Fibroblast of peridontal ligament (primary cell): Measurements from ENCODE around the gene RETREG2.

ENCODE experiments used
- DNase-seq: peaks from one replicate; pipeline ENCODE4 v3.0.0-alpha.2; 2010; ENCODE audit errors: extremely low read depth

Gene RETREG2

DNA sequence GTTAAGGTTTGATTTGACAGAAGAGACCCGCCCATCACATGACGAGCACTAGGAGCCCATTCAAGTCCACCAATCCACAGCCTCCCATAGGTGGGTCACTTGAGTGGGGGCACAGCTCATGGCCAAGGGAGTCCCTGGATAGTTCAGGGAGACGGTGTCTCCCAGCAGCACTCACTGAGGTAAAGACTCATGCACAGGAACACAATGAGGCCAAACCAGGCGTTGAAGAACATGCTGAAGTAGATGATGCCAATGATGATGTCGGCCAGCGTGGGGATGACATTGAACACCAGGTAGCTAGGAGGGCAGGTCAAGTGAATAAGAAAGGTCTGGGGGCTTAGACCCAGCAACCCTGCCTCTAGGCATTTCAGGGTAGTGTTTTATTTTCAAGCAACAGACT is 36.7 kb downstream of the RETREG2 start:
- no peak for DNase-seq

DNA sequence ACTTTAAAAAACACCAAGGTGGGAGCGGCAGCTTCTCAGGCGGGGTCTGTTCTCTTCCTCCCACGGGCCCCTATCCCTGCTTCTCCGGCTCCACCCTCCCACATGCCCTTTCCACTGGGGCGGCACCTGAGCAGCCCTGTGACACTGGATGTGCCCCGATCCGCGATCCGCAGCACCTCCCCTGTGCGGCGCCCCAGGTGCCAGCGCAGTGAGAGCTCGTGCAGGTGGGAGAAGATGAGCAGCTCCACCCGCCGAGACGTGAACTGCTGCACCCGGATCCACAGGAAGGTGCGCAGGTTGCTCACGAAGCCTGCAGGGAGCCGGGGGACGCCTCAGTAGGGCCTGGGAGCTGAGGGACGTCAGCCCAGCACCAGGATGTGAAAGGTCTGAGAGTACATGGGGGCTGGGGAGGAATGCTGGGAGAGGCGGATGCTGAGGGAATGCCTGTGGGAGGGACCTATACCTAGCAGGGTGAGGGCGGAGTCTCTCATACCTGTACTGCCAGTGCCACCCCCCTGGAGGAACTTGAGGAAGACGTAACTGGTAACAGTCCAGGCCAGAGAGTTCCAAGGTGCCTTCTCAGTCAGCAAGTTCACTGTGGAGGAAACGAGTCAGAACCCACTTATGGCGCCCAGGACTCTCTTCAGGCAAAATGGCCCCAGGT is 37.9 kb downstream of the RETREG2 start:
- no peak for DNase-seq

DNA sequence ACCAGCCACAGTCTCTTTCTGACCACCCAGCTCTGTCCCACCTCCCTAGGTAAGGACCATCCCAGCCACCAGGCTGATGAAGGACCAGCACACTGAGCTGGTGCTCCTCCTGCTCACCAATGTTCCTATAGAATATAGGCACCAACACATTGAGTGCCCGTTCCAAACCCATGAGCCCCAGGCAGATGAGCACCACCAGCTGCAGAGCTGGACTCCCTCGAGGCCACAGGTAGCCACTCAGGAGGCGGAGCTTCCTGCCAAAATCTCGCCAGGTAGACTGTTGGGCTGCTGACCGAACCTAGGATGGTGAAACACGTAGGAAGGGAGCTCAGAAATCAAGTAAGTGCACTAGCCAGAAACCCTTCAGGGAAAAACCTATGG is 38.5 kb downstream of the RETREG2 start:
- DNase-seq, result no peak

DNA sequence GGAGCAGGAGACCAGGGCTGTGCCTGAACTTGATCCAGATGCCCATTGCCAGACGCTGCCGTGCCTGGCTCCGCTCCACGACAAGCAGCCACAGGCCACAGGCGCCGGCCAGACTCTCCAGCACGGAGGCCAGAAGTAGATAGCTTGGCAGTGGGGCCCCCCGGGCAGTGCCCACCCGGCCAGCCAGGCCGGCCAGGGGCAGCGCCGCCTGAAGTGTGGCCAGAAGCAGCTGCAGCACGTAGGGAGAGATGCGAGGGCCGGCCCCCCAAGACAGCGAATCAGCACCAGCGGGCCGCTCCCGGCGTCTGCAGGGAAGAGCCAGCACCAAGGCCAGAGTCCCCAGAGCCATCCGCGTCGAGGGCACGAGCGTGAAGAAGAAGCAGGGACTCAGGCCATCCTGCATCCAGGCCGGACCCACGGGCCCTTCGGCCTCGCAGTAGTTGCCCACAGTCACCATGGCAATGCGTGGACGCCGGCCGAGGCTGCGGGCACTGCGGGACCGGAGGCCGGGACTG is 40.2 kb downstream of the RETREG2 start:
- no peak for DNase-seq

DNA sequence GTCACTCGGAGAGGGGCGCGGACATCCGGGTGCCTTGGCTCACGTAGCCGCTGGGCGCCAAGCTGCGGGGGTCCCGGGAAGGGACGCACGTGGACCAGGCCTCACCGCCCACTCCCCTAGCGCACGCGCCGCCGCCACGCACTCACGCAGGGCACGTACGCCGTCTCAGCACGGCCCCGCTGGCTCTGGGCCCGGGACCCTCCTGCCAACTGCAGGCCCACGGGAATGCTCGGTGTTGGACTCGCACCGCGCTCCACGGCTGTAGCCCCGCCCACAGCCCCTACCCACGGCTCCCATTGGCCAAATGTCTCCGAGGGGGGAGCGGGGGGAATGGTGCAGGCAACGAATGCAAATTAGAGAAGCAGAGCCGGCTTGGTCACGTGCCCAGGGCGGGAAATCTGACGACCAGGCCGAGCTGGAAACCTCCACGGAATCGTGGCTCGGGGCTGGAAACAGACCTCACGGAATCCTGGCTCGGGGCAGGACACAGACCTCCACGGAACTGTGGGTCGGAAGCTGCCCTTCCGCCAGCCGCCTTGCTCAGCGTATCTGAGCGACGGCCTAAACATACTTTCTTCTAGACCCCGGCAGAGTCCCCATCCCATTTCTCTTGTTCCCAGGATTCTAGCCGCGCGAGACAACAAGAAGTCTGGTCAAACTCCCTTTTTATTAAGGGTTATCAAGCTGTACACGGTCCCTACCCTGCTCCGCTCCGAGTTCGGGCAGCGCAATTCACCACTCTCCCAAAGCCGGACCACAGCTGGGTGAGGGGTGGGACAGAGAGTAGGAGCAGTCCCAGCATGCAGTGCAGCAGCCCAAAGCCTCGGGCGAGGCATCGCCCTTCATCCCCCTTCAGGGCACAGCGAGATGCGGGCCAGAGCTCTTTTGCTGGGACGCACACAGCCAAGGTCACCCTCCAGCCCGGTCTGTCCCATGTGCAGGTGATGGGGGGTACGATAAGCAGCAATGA is 40.9 kb downstream of the RETREG2 start, which contains the start of gene ABCB6:
Gene ABCB6 (minus strand): TSS at position 227 of the 970 bp plus-strand sequence. CDS start 285 bp downstream, outside the sequence.
- peak; percentile 94 for DNase-seq

DNA sequence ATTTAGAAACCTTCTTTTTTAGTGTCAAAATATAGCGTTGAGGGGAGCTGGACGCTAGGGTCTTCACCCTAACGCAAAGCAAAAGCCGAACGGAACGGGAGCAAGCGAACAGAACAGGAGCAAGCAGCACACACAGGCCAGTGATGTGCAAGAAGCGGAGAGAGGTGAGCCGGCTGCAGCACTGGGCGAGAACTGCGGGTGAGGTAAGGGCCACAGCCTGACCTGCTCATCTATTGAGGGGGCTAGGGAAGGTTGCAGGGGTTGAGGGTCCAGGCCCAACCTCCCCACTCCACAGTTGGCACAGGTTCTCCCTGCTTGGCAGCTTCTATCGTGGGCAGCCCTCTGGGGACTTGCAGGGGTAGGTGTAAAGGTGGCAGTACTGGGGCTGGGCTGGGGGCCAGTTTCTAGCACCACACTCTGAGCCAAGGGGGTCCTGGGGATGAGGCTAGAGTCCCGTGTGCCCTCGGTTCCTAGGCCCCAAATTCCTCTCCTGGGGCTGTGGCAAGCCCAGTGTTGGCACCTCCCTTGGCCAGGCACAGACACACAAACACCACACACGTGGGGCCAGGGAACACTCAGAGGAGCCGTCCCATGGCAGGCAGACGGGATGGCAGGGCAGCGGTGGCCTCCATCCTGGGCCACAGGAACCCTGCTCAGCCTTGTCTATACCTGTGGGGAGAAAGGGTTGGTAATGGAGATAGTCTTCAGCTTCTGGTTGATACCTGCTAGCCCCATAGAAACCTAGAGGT is 41.9 kb downstream of the RETREG2 start:
- DNase-seq, result no peak

DNA sequence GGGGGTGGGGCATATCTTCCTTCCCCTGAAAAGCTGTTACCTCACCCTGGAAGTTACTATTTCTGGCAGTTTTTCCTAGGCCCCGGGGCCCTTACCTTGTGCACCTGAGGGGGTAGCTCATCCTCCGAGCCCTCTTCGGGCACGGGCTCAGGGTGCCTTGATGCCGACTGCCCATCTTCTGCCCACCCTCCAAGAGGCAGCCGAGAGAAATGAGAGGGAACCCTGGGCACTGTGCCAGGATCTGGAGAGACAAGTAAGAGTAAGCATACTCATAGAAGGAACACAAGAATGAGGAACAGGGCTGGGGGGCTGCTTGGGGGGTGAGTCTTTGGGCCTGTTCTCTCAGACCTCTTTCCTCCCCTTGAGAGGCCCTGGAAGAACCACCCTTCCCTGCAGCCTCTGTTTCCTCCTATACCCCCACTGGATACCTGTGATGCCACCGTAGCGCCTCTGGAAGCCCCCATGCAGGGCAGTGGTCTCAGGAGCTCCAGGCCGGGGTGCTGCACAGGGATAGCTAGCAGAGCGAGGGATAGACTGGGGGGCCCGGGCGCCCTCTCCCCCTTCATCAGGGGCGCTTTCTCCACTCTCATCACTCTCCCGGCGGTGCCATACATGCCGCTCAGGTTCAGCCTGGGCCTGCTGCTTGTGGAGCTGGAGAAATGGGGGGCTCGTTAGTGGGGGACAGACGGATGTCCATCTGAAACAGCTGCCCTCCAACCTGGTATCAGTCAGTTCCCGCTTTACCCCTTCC is 42.8 kb downstream of the RETREG2 start:
- DNase-seq, result no peak

DNA sequence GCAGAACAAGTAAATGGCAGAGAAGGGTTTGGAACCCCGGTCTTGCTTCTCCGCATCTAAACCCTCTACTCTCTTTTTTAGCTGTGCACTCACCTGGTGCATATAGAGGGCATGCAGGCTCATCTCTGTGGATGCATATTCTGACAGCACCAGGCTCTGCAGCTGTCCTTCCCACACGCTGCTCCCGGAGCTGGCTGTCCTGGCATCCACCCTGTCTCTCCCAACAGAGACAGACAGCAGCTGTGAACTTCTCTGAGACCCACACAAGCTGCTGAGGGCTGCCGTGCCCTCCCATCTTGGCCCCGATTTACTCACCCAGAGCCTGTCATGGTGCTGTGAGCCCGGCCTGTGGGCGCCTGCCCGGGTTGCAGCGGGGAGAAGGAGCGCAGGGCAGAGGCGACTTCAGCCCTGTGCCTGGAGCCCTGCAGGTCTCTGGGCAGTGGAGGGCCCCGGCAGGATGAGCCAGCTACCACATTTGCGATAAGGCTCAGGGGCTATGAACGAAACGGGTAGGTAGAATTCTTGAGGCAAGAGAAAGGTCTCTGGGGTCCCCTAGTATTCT is 44.0 kb downstream of the RETREG2 start:
- DNase-seq, result no peak

DNA sequence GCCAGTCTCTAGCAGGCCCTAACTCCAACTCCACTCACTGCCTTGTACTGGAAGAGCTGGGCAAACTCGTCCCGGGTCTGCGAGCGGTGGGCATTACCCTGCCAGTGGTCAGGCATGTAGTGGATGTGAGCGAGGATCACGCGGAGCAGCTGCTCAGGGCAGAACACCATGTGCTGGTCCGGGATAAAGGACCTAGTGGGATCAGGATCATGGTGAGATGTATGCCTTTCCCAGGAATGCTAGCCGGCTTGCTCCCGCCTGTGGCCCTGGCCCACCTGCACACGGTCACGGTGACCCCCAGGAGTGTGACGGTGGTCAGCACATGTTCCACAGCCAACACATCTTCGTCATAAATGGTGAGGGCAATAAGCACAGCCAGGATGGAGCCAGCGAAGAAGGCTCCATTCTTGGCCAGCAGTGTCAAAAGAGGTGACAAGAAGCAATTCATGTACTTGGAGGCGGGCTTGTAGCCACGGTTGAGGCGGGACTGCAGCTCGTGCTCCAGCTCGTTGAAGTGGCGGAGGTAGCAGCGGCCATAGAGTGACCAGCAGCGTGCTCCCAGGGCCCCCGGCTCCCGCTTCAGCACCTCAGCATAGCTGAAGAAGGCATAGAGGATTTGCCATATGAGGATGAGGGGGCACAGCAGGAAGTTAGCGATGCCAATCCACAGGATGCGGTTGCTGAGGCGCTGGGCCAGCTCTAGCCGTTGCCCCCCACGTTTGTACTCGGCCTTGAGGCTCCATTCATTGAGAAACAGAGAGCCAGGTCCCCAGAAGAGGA is 45.9 kb downstream of the RETREG2 start:
- no peak for DNase-seq

DNA sequence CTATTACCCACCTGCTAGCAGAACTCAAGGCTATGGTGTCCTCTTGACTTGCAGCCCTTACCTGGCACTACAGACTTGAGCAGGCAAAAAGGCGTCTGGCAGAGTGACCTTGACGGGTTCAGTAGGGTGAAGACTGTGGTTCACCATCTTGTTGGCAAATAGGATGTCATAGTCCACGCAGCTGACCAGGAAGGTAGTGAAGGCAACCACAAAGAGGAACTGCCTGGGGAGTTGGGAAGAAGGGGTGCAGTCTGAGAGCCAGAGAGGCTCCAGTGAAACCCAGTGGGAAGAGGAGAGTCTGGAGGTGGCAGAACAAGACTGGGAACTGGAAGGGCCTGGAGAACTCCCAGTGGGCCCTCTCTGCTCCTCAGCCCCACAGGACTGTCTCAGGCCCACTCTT is 47.3 kb downstream of the RETREG2 start:
- no peak for DNase-seq

DNA sequence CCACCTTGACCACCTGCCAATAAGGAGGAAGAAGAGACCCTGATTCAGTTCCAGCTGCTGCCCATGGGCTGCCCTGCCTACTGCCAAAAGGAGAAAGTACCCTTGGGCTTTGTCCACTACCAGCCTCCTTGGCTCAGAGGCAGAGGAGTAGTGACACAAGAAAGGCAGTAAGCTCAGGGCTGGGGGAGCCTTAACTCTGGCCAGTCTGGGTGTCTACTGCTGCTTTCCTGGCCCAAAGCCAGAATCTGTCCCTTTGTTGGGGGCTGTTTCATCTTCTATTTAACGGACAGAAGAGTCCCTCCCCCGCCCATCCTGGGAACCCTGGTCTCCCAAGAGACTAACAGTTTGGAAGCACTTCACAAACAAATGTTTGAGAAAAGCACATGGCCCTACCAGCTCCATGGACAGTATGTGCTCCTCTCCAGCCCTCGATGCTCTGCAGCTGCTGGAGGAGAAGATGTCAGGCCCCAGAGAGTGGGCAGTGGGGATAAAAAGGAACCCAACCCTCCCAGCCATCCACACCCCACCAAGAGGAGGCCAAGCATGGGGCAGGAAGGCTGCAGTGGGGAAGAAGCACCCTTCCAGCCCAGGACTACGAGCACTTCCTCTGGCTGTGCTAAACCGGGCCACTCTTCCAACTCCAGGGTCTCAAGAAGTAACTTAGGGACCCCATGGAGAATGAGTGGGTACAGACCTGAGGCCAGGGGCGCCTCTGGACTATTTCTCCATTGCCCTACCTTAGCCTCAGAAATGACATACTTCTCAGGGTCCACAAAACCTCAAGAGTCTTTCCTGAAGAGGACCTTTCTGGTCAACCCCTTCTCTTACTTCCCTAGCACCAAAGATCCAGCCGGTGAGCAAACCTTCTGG is 50.2 kb downstream of the RETREG2 start:
- no peak for DNase-seq

DNA sequence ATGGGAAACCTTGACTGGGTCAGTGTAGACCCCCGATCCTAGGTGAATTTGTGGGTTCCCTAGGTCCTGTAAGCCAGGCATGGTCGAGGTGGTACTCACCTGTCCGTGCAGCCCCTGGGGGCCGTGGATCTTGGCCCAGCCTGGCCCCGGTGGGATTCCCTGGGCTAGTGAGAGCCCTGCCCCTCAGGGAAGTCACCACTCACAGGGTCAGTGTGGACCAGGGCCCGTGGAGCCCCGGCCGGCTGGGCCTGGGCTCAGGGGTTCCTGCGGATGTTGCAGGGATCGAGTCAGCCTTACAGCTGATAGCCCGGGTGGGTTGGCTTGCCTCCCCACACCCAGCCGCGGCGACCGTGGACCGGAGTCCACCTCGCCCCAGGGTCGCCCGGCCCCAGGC is 50.8 kb downstream of the RETREG2 start:
- DNase-seq, result no peak

DNA sequence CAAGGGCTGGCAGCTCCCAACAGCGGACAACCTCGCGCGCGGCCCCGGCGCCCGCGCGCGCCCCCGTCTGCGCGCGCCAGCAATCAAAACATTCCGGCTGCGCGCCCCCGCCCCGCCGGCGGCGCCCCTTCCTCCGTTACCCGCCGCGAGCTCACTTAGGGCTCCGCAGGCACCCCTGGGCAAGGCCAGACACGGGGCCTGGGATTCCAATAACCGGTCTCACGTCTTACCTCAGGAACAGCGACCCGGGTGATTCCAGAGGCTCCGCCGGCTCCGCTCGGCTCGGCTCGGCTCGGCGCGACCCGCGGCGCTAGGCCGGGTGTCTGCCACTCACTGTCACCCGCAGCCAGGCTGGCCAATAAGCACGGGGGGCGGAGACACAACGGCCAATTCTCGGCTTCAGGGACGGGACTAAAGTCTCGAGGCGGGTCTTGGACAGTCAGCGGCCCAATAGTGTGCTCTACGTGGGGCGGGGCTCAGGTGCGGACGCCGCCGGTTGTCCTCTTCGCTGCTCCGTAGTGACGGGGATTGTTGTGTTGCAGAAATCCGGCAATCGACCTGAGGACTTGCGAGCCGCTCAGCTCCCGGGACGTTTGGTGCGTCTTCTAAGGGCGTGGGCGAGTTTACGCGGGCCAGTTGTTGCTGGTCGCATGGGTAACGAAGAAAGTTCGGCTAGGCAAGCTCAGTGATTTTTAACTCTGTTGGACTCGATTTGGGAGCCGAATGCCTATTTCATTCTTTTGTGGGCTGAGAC is 51.4 kb downstream of the RETREG2 start, which contains the start of the genes ANKZF1 and ATG9A:
Gene ANKZF1 (plus strand): TSS at position 502 of the 754 bp plus-strand sequence. CDS start 452 bp downstream, outside the sequence.
Gene ATG9A (minus strand): TSS at position 332 of the 754 bp plus-strand sequence. CDS start 1,612 bp downstream, outside the sequence.
- DNase-seq, result peak; percentile 97

DNA sequence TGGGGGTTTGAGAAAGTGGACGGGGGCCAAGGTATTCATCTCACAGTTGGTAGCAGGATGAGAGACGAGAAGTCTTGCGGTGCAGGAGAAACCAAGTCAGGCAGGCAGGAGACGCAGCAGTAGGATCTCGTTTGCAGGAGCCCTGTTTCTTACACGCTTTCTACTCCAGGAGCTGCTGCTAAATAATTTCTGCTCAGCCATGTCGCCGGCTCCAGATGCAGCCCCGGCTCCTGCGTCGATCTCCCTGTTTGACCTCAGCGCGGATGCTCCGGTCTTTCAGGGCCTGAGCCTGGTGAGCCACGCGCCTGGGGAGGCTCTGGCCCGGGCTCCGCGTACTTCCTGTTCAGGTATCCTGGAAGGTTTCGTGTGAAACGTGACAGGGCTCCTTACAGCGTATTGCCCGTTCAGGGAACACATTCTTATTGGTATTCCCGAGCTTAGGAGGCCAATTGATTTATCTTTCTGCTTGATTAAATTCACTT is 52.0 kb downstream of the RETREG2 start:
- DNase-seq, result no peak

DNA sequence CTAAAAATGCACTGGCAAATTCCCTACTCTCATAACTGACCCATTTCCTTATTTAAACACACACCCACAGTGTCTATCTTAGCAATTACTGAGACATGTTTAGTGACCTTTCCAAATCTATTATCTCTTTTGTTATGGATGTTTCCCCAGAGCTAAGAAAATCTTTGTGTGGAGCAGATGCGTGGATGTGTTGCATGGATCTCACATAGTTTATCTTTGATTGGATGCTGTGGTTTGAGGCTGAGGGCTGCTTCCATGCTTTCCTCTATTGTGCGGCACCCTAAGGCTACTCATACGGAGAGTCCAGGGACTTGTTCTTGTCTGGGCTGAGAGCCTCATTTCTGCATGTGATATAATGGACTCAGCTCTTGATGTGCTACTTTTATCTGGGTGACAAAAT is 56.3 kb downstream of the RETREG2 start:
- DNase-seq, result no peak
